Stromal cell of bone marrow (primary cell): ENCODE results near the gene TP53INP2.
"Not testable (repeated sequence)": the region's sequence is repeated elsewhere in the genome, so short reads cannot be mapped to it uniquely, and the experiment has no call there.

Source experiments
- DNase-seq: peaks from one replicate; pipeline ENCODE4 v3.0.0-alpha.2; 2012; ENCODE audit warnings: low read depth

TP53INP2 gene

GRCh38 chr20:34704177-34705007, at the start of gene TP53INP2:
Gene TP53INP2, plus strand, starts transcription at chr20:34704344. Its CDS starts 4,396 bp downstream, at chr20:34708740.
- peak; percentile 83 for DNase-seq

- DNase-seq = not testable (repeated sequence)
Observed at GRCh38 chr20:34658654-34659053, 45.5 kb upstream of the TP53INP2 start.

DNA sequence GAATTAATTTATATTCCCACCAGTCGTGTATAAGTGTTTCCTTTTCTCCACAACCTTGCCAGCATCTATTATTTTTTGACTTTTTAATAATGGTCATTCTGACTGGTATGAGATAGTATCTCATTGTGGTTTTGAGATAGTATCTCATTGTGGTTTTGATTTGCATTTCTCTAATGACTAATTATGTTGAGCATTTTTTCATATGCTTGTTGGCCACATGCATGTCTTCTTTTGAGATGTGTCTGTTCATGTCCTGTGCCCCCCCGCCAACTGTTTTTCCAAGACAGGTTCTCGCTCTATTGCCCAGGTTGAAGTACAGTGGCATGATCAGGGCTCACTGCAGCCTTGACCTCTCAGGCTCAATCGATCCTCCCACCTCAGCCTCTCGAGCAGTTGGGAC, 42.3 kb upstream of the TP53INP2 start:
- not testable (repeated sequence) for DNase-seq

- no peak for DNase-seq
Observed at GRCh38 chr20:34663213-34663943, 40.8 kb upstream of the TP53INP2 start.

- DNase-seq = not testable (repeated sequence)
Observed at GRCh38 chr20:34664751-34665150, 39.4 kb upstream of the TP53INP2 start.

DNA sequence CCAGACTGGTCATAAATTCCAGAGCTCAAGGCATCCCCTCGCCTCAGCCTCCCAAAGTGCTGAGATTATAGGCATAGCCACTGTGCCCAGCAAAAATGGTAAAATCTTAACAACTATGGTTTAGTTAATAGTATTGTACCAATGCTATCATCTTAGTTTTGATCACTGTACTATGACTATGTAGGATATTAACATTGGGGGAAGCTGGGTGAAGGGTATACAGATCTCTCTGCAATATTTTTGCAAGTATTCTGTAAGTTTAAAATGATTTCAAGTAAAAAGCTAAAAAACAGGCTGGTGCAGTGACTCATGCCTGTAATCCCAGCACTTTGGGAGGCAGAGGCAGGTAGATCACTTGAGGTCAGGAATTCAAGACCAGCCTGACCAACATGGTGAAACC, 35.0 kb upstream of the TP53INP2 start:
- DNase-seq = no peak

DNA sequence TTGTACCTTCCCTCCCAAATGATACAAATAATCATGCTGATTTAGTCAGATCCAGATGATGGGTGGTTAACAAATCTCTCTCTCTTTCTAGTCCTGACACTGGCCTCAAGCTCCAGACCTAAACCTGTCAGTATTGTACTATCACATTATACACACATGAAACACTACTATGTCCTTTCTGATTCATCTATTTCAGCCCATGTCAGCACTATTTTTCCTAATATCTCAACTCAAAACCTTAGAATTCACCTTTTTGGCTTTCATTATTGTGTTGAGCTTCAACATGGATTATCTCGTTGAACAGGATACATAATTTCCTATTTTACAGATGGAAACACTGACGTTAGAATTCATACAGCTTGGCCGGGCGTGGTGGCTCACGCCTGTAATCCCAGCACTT, 30.7 kb upstream of the TP53INP2 start:
- no peak for DNase-seq

DNA sequence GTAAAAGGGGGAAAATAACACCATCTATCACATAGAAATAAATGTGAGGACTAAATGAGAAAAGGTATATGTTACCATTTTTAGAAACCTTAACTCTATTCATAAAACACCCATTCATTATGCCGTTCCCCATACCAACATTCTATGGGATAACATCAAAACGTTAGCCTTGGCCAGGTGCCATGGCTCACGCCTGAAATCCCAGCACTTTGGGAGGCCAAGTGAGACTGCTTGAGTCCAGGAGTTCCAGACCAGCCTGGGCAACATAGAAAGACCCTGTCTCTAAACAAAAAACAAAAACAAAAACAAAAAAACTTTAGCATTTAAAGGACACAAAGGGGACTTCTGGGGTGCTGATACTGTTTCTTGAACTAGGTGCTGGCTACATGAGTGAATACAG, 28.6 kb upstream of the TP53INP2 start:
- DNase-seq = no peak

GRCh38 chr20:34675993-34676641, 28.0 kb upstream of the TP53INP2 start:
- DNase-seq = no peak

GRCh38 chr20:34676642-34677373, 27.3 kb upstream of the TP53INP2 start, which contains the start of gene PIGU:
Gene PIGU, minus strand, starts transcription at chr20:34677092. Its CDS starts 7 bp downstream, at chr20:34677085.
- peak; percentile 90 for DNase-seq

- no peak for DNase-seq
Observed at GRCh38 chr20:34680586-34681175, 23.5 kb upstream of the TP53INP2 start.

DNA sequence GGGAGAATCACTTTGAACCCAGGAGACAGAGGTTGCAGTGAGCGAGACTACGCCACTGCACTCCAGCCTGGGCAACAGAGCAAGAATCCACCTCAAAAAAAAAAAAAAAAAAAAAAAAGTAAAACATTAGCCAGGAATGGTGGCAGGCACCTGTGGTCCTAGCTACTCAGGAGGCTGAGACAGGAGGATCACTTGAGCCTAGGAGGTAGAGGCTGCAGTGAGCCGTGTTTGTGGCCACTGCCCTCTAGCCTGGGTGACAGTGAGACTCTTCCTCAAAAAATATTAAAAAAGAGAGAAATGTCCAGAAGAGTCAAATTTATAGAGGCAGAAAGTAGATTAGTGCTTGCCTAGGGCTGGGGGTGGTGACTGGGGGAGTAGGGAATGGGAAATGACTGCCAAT, 20.5 kb upstream of the TP53INP2 start:
- no peak for DNase-seq

DNA sequence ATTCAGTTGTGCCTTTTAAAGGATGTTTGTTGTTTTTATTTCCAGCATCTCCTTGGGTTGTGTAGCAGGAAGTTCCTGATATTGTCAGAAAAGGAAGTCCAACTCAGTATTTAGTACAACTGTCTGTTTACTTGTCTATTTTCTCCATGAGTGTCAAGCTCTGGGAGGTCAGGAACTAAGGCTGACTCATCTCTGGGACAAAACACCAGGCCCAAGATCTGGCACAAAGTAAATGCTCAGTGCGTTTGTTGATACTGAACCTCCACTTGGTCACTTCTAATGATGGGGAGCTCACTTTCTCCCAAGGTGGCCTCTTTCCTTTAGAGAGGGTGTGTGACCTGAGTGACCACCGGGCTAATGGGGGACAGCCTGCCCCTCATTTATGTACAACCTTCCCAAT, 14.7 kb upstream of the TP53INP2 start:
- DNase-seq = no peak

GRCh38 chr20:34691838-34692237, 12.3 kb upstream of the TP53INP2 start:
- DNase-seq = no peak

DNA sequence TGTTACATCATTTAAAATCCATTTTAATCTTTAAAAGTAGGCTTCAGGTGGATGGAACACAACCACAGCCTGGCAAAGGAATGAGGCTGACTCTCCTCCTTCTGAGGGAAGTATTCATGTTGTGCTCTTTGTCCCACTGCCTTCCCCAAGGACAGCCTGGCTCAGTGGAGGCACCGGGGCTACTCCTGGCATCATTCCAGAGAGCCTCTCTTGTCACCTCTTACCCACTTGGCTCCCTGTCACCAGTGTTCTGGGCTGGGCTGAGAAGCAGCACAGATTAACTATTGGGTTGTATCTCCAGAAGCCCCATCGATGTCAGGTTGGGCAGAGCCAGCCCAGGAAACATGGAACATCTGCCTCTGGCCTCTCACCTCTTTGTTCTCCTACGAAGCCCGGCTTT, 10.7 kb upstream of the TP53INP2 start:
- DNase-seq = no peak

GRCh38 chr20:34701405-34702085, 2.6 kb upstream of the TP53INP2 start:
- DNase-seq = no peak

- no peak for DNase-seq
Observed at GRCh38 chr20:34703061-34703423, 1.1 kb upstream of the TP53INP2 start.

- no peak for DNase-seq
Observed at GRCh38 chr20:34703424-34704176, 544 bp upstream of the TP53INP2 start.

- DNase-seq = no peak
Observed at GRCh38 chr20:34705008-34705396, 858 bp downstream of the TP53INP2 start.
